ENCODE measurements around the gene NAPSA. TPM values are rescaled to one million over a fixed set of nuclear protein-coding genes. Genes with fewer than 3 reads are reported as not detected.

NAPSA gene
- total and polyA plus RNA-seq, 9 of the 15 experiments (the other 6 are each of a cell fraction or from before 2014, with no cell fraction given) = 0.25 to 1.9 (median 0.69) TPM

GRCh38 chr19:50361290-50362029 is 4.0 kb downstream of the NAPSA start (continued):
- TF ChIP-seq, protein P1, sequence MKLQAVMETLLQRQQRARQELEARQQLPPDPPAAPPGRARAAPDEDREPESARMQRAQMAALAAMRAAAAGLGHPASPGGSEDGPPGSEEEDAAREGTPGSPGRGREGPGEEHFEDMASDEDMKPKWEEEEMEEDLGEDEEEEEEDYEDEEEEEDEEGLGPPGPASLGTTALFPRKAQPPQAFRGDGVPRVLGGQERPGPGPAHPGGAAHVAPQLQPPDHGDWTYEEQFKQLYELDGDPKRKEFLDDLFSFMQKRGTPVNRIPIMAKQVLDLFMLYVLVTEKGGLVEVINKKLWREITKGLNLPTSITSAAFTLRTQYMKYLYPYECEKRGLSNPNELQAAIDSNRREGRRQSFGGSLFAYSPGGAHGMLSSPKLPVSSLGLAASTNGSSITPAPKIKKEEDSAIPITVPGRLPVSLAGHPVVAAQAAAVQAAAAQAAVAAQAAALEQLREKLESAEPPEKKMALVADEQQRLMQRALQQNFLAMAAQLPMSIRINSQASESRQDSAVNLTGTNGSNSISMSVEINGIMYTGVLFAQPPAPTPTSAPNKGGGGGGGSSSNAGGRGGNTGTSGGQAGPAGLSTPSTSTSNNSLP (IDR thresholded peaks at IDR 0.05; ENCODE audit: borderline replicate concordance, low read depth, low read length) = no peak
- TF ChIP-seq EHMT2 (IDR thresholded peaks at IDR 0.05) = peak; percentile 19; the same call in 1 of the 2 replicates
- TF ChIP-seq SMAD4 (CRISPR knock-in tag; conservative IDR thresholded peaks at IDR 0.05) = peak; percentile 49; the same call in 1 of the 2 replicates
- peak in 1 of 2 experiments; percentile 39; a peak in 2 of 4 replicates for TF ChIP-seq MAZ (CRISPR knock-in tag; conservative IDR thresholded peaks at IDR 0.05 in 1 of 2, IDR thresholded peaks at IDR 0.05 in 1 of 2)
- peak; percentile 67 for TF ChIP-seq CBFA2T3 (IDR thresholded peaks at IDR 0.05)
- TF ChIP-seq, protein P2, sequence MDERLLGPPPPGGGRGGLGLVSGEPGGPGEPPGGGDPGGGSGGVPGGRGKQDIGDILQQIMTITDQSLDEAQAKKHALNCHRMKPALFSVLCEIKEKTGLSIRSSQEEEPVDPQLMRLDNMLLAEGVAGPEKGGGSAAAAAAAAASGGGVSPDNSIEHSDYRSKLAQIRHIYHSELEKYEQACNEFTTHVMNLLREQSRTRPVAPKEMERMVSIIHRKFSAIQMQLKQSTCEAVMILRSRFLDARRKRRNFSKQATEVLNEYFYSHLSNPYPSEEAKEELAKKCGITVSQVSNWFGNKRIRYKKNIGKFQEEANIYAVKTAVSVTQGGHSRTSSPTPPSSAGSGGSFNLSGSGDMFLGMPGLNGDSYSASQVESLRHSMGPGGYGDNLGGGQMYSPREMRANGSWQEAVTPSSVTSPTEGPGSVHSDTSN (CRISPR knock-in tag; IDR thresholded peaks at IDR 0.05; ENCODE audit: low read depth) = no peak
- TF ChIP-seq, protein P2 (tag; conservative IDR thresholded peaks at IDR 0.05; ENCODE audit: low read depth) = no peak
- TF ChIP-seq TRIM28 (IDR thresholded peaks at IDR 0.05) = no peak
- 0 out of 2 replicates have a peak, but pooled peaks have one; percentile 72 for TF ChIP-seq AFF4 (CRISPR knock-in tag; IDR thresholded peaks at IDR 0.05)
- TF ChIP-seq PTTG1 (tag; IDR thresholded peaks at IDR 0.05; ENCODE audit: low read depth) = no peak
- TF ChIP-seq NR2C2 (CRISPR knock-in tag; IDR thresholded peaks at IDR 0.05) = 0 out of 2 replicates have a peak, but pooled peaks have one; percentile 37
- peak; percentile 90 for TF ChIP-seq NR2C2 (tag; IDR thresholded peaks at IDR 0.05)
- TF ChIP-seq, protein P3, sequence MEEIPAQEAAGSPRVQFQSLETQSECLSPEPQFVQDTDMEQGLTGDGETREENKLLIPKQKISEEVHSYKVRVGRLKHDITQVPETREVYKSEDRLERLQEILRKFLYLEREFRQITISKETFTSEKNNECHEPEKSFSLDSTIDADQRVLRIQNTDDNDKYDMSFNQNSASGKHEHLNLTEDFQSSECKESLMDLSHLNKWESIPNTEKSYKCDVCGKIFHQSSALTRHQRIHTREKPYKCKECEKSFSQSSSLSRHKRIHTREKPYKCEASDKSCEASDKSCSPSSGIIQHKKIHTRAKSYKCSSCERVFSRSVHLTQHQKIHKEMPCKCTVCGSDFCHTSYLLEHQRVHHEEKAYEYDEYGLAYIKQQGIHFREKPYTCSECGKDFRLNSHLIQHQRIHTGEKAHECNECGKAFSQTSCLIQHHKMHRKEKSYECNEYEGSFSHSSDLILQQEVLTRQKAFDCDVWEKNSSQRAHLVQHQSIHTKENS (CRISPR knock-in tag; IDR thresholded peaks at IDR 0.05) = no peak
- peak; percentile 82 for TF ChIP-seq PKNOX1 (IDR thresholded peaks at IDR 0.05)
- TF ChIP-seq ZBTB12 (CRISPR knock-in tag; IDR thresholded peaks at IDR 0.05) = 0 out of 2 replicates have a peak, but pooled peaks have one; percentile 11

All from K562 (cell line).